HEK293 (cell line): ENCODE measurements around the gene MYL7.

Experiments
- GLI4 ChIP-seq: fragments of 450-650 bp; formaldehyde crosslinking; IDR thresholded peaks from 2 replicates; pipeline ENCODE4 v1.5.1; 2016; ENCODE audit warnings: missing biosample characterization, missing genetic modification characterization
- RBAK ChIP-seq: fragments of 450-650 bp; formaldehyde crosslinking; IDR thresholded peaks from 2 replicates; pipeline ENCODE4 v1.5.1; 2016; ENCODE audit warnings: missing biosample characterization, missing genetic modification characterization
- YY1 ChIP-seq: fragments of 450-650 bp; formaldehyde crosslinking; IDR thresholded peaks from 2 replicates; pipeline ENCODE4 v1.5.1; 2018; ENCODE audit warnings: missing biosample characterization, missing genetic modification characterization
- YY2 ChIP-seq: fragments of 450-650 bp; formaldehyde crosslinking; IDR thresholded peaks from 2 replicates; pipeline ENCODE4 v1.5.1; 2016; ENCODE audit warnings: missing biosample characterization, missing genetic modification characterization
- ZBTB1 ChIP-seq: fragments of 450-650 bp; formaldehyde crosslinking; IDR thresholded peaks from 2 replicates; pipeline ENCODE4 v1.5.1; 2016; ENCODE audit warnings: missing biosample characterization, missing genetic modification characterization
- ZNF571 ChIP-seq: fragments of 450-650 bp; formaldehyde crosslinking; IDR thresholded peaks from 2 replicates; pipeline ENCODE4 v1.5.0; 2017; ENCODE audit warnings: missing biosample characterization, missing genetic modification characterization
- ZNF785 ChIP-seq: fragments of 450-650 bp; formaldehyde crosslinking; IDR thresholded peaks from 2 replicates; pipeline ENCODE4 v1.5.1; 2016; ENCODE audit warnings: missing biosample characterization, missing genetic modification characterization
- TF ChIP-seq, protein P1 (sequence below): fragments of 450-650 bp; formaldehyde crosslinking; IDR thresholded peaks from 2 replicates; pipeline ENCODE4 v1.5.1; 2016; ENCODE audit warnings: missing biosample characterization, missing genetic modification characterization
- TF ChIP-seq, protein P2 (sequence below): fragments of 450-650 bp; IDR thresholded peaks from 2 replicates; pipeline ENCODE4 v1.5.1; 2018; ENCODE audit warnings: missing biosample characterization, missing genetic modification characterization

GRCh38 chr7:44161371-44161770 lies 20.2 kb upstream of the MYL7 start:
- TF ChIP-seq RBAK (tag by site-specific recombination) (no peak), ZBTB1 (tag by site-specific recombination) (no peak), YY1 (tag by site-specific recombination) (no peak), ZNF785 (tag by site-specific recombination) (no peak), YY2 (tag by site-specific recombination) (no peak), GLI4 (tag by site-specific recombination) (no peak), ZNF571 (tag by site-specific recombination) (no peak)
- TF ChIP-seq, protein P1, sequence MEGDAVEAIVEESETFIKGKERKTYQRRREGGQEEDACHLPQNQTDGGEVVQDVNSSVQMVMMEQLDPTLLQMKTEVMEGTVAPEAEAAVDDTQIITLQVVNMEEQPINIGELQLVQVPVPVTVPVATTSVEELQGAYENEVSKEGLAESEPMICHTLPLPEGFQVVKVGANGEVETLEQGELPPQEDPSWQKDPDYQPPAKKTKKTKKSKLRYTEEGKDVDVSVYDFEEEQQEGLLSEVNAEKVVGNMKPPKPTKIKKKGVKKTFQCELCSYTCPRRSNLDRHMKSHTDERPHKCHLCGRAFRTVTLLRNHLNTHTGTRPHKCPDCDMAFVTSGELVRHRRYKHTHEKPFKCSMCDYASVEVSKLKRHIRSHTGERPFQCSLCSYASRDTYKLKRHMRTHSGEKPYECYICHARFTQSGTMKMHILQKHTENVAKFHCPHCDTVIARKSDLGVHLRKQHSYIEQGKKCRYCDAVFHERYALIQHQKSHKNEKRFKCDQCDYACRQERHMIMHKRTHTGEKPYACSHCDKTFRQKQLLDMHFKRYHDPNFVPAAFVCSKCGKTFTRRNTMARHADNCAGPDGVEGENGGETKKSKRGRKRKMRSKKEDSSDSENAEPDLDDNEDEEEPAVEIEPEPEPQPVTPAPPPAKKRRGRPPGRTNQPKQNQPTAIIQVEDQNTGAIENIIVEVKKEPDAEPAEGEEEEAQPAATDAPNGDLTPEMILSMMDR (tag by site-specific recombination), result no peak
- TF ChIP-seq, protein P2, sequence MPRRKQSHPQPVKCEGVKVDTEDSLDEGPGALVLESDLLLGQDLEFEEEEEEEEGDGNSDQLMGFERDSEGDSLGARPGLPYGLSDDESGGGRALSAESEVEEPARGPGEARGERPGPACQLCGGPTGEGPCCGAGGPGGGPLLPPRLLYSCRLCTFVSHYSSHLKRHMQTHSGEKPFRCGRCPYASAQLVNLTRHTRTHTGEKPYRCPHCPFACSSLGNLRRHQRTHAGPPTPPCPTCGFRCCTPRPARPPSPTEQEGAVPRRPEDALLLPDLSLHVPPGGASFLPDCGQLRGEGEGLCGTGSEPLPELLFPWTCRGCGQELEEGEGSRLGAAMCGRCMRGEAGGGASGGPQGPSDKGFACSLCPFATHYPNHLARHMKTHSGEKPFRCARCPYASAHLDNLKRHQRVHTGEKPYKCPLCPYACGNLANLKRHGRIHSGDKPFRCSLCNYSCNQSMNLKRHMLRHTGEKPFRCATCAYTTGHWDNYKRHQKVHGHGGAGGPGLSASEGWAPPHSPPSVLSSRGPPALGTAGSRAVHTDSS (tag by site-specific recombination), result no peak
